GM19043 (cell line): ENCODE measurements around the gene DLX3.

Experiments used
- ATAC-seq: cut with Tn5 transposase; IDR thresholded peaks from one replicate; pipeline ENCODE4 v1.9.1; 2021; ENCODE audit warnings: low read depth; ENCODE audit not compliant: unreplicated experiment

DLX3 gene

DNA sequence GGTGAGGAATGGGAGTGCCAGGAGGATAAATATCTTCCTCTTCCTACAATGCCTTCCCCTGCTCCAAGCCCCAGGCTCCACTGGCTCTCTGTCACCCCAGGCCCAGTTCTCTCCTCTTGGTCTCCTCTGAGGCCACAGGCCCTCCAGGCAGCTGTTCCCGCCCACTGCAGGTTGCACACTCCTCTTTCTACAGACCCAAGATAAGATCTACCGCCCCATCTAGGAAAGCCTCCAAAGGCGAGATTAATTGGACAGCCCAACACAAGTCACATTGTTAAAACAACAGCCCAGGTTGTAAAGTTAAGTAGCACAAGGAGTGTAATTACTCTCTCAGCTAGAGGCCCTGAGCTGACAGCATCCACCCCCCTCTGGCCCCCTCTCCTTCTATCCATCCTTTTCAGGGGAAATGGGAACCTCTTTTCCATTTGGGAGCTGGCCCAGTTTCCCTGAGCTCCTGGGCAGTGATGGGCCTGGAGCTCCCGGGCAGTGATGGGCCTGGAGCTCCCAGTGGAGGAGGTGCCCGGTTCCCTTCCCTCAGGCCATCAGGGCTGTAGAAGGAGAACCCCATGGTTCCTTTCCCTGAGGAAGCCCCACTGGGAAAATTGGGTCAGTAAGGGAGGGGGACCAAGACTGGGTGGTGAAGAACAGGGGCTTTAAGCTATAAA lies 18.7 kb downstream of the DLX3 start:
- no peak for ATAC-seq

DNA sequence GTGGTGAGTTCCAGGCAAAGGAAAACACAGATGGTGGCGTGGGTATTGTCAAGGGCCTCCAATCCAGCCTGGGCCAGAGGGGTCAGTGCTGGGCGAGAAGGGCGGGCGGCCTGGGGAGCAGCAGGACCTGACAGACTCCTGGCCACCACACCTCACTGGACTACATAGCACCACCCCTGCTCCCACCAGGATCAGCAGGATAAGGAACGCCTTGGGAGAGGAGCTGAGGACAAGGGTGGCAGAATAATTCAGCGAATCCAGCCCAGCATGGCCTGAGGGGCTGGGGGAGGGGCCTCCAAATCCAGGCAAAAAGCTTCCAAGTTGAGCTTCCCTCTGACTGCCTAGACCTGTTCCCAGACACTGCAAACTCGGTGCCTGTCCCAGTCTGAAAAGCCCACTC lies 19.5 kb downstream of the DLX3 start:
- ATAC-seq = no peak

DNA sequence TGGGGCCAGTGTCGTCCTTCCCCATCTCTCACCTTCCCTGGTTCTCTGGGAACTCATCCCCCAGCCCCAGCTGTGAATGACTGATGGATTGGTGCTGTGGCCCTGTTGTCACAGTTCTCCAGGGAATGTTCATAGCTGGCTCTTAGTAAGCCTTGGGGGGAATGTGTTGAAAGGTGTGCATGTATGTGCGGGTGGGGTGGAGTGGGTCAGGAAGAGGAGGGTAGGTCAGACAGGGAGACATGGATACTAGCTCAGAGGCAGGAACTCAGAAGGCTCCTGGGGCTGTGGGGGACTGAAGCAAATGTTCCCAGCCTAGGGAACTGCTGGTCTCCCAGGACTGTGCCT lies 21.8 kb downstream of the DLX3 start:
- ATAC-seq = no peak

DNA sequence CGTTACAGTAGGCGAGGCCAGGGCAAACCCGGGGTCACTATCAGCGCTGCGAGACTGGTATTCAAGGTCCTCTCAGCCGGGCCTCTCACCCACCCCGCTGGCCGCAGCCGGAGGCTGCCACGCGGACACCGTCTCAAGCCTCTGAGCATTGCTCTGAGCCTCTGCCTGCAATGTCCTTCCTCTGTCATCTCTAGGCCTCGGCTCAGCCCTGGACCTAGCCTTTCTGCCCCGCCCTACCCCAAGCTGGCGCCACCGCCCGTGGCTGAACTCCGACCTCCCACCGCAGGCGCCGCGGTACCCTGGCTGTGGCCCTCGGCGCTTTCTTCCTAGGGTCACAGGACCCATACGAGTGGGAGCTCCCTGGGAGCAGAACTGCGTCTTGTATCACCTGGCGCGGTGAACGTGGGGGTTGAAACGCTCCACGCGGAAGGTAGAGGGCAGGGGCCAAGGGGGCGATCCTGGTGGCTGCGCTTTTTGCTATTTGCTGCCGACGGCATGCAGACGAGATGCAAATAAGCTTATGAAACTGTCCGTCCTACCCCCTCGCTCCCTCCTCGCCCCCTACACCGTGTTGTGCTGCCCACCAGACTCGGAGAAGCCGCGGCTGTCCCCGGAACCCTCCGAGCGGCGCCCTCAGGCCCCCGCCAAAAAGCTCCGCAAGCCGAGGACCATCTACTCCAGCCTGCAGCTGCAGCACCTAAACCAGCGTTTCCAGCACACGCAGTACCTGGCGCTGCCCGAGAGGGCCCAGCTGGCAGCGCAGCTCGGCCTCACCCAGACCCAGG lies 22.3 kb downstream of the DLX3 start:
- ATAC-seq = no peak

DNA sequence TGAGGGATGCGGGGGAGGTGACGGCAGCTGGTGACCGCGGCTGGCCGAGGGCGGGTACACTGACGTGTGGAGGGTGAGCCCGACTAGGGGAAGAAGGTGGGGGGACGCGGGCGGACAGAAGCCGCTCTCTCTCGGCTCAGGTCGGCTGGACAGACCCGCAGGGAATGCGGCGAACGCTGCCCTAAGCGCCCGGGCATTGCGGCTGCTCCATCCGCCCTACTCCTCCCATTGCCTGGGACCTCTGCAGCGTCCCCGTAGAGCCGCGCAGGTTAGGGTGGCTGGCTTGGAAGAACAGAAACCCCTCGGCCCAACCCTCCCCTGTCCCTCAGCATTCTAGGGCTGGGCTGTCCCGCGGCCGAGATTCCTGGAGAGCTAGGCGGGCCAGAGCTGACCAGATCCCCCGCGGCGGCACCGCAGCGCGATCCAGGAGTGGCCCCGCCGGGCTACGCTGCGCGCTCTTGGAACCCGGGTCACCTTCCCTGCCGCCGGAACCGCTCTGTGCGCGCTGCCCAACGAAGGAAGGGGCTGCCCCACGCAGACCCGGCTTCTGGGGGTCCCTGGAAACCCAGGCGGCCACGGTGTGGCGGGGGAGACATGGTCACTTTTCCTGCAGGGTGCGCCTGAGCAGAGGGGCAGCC lies 23.1 kb downstream of the DLX3 start:
- ATAC-seq = no peak

DNA sequence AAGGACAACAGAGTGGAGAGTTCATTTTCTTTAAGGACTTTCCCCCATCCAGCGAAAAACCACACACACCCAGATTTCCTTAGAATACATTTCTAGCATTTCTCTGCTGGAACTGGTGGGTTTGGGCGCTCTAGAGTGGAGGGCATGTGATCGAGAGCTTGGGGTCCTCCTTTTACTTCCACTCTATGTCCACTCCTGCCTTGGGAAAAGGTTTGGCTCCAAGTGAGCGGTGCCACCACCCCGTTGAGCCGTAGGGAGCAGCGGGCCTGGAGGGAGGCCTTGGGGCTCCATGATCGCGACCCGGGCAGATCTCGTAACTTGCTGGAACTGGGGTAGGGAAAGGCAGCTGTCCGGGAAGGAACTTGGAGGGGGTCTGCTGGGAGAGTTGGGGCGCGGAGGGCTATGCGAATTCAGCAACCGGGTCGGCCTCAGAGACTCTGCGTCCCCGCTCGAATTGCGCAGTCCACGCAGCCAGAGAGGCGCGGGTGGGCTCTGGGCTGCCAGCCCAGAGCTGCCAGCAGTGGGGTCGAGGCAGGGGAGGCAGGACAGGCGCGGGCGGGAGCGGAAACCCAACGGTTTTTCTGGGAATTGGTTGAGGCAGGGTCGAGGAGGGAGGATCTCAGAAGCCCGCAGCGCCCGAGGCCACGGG lies 23.7 kb downstream of the DLX3 start:
- ATAC-seq = no peak

DNA sequence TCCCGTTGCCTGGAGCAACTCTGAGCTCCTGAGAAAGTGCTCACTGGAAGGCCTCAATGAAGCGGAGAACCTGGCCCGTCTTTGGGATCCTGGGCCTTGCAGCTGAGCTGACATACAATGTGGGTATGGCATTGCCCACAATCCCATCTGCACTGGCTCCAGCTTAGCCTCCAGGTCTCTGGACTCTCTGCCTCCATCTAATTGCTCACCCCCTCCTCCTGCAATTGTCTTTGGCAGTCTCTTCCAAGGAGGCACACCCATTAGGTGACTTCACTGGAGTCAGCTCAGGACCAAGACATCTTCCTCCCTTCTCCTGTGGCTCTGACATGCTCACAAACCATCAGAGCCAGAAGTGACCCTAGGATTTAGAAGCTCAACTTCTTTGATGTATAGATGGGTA lies 24.5 kb downstream of the DLX3 start:
- ATAC-seq = no peak

DNA sequence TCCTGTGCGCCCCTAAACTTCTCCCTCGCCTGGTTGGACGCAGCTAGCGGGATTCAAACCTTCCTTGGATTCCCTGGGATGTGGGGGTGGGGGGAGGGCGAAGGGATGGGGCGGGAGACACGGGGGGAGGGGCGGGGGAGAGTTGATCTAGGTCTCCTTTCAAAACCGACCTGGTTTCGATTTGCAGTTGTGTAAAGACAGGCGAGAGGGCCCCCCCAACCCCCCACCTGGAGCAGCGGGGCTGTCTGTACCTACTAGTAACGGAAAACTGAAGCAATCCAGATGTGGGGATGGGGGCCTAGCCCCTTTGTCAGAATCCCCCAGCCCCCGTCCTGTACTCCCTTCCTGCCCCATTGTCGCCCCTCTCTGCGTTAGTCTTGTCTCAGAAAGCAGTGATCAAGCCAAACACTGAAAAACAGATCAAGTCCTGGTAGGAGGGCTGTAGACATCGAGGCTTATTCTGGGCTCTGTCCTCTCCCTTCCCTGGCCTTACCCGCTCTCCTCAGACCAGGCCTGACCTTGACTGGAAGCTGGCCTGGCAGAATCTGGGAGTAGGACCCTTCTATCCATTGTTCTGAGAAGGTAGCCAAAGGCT lies 25.1 kb downstream of the DLX3 start:
- ATAC-seq = no peak

DNA sequence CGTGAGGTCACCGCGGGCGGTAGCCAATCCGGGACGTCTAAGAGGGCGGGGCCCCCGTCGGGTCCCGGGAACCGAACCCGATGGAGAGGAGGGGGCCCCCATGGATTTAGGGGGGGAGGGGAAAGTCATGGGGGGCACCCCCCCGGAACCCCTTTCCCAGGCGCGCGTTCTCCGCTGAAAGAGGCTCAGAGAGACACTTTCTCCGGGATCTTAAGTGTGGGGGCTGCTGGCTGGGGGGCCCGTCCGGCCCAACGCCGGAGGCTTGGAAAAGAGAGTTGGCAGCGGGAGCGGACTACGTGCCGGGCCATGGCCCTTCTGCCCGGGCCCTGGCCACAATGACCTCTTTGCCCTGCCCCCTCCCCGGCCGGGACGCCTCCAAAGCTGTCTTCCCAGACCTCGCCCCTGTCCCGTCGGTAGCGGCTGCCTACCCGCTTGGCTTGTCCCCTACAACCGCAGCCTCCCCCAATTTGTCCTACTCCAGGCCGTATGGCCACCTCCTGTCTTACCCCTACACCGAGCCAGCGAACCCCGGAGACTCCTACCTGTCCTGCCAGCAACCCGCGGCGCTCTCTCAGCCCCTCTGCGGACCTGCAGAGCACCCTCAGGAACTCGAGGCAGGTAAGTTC lies 25.8 kb downstream of the DLX3 start, which contains the start of gene DLX4:
Gene DLX4 (plus strand): TSS at position 57 of the 626 bp plus-strand sequence. CDS start 279 bp downstream, at position 336.
- ATAC-seq = no peak

DNA sequence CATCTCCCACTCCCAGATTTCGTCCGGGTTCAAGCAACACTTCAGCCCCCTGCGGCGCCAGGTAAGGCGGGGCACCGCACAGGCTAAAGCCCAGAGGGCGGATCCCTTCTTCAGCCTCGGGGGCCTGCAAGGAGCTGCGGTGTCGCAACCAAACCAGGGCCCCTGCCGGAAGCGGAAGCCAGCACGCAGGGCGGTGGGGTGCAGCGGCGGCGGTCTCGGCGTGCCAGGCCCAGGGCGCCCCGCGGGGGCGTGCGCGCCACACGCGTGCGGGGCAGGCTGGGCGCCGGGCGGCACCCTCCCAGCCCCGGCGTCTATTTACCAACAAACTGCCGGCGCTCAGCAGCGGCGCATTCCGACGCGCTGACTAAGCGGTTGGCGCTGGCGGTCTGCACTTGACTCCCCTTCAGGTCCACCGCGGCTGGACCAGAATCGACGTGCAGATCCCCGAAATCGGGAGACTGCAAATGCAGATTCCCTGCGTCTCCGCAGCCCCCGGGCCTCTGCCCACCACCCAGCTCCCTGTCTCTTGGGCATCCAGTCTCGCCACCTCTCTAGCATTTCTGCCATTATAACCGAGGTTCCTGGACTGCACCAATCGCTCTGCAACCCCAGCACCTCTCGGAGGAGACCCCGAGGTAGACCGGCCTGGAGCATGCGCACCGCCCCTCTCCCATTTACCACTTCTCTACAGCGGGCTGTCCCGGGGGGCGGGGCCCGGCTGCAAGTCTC lies 26.5 kb downstream of the DLX3 start:
- ATAC-seq = no peak

DNA sequence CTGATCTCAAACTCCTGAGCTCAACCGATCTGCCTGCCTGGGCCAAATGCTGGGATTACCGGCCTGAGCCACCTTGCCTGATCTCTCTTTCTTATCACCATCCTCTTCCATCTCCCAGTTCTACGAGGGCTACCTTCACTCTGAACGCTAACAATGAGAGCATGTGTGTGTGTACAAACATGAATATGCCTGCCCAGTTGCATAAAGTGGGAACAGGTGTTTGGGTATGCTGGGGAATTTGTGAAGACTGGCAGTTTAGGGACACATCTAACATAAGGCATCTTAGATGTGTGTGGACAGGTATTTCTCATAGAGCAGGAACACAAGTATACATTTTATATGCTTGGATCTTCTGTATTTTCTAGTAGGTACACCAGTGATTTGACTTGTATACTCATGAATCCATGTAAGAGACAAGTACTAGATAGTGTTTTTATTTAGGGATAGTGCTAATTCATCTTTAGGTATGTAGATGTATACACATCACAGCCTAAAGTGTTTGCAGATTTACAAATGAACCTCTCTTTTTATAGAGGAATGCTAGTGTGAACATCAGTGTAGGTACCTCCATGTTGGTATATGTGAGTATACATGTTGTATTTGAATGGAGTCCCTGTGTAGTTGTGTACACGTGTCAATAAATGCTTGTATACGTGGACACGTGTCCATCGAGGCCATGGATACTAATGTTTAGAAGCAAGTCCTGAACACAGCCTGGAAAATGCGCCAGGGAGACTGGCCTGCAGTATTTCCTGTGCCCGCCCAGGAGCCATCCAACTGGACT lies 27.2 kb downstream of the DLX3 start:
- no peak for ATAC-seq

DNA sequence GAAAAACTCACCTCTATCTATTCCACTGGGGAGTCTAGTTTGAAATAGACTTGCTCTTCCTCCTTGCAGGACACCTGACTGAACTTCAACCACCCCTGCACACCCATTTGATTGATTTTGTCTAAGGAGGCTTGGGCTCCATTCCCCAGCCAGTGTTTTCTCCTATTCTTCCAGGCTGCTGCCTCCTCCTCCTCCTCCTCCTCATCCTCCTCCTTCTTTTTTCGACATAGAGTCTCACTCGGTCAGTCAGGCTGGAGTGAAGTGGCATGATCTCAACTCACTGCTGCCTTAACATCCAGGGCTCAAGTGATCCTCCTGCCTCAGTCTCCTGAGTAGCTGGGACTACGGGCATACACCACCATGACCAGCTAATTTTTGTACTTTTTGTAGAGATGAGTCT lies 27.8 kb downstream of the DLX3 start:
- ATAC-seq = no peak

DNA sequence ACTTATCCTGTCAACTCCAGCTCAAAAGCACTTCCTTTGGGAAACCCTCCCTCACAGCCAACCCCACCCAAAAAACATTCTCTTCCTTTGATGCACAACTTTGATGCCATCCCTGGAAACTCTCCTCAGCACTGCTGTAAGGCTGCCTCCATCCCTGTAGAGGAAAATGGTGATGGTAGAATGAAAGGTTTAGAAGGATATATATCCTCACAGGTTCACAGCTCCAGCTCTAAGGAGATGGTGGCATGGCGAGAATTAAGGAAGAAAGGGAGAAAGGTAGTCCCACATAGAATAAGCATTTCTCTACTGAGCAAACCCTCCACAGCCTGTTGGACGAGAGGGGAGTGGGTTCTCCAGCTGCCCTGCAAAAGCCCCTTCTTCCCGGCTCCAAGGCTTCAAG lies 28.3 kb downstream of the DLX3 start:
- no peak for ATAC-seq

DNA sequence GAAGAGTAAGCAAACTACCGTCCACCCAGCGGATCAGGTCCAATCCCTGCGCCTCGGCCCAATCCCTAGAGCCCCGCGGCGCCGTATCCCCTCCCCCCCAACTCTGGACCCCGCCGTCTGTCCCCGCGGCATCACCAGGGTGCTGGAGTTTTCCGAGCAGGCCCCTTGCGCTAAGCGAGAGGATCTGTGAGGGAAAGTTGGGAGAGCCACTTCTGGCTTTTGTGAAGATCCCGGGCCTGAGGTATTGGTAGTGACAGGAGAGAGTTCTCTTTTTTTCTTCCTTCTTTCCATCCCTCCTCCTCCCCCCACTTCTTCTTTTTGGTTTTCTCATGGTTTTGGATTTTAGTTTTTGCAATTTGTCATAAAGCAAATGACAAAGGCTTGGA lies 29.5 kb downstream of the DLX3 start:
- ATAC-seq = no peak

DNA sequence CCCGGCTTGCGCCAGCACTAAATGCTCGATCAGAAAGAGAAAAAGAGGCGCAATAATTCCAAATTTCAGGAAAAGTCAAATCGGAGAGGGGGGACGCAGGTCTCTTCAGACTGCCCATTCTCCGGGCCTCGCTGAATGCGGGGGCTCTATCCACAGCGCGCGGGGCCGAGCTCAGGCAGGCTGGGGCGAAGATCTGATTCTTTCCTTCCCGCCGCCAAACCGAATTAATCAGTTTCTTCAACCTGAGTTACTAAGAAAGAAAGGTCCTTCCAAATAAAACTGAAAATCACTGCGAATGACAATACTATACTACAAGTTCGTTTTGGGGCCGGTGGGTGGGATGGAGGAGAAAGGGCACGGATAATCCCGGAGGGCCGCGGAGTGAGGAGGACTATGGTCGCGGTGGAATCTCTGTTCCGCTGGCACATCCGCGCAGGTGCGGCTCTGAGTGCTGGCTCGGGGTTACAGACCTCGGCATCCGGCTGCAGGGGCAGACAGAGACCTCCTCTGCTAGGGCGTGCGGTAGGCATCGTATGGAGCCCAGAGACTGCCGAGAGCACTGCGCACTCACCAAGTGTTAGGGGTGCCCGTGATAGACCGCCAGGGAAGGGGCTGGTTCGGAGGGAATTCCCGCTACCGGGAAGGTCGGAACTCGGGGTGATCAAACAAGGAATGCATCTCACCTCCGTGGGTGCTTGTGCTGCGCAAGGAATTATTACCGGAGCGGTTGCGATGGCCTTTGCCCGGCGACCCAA lies 30.1 kb downstream of the DLX3 start:
- no peak for ATAC-seq

DNA sequence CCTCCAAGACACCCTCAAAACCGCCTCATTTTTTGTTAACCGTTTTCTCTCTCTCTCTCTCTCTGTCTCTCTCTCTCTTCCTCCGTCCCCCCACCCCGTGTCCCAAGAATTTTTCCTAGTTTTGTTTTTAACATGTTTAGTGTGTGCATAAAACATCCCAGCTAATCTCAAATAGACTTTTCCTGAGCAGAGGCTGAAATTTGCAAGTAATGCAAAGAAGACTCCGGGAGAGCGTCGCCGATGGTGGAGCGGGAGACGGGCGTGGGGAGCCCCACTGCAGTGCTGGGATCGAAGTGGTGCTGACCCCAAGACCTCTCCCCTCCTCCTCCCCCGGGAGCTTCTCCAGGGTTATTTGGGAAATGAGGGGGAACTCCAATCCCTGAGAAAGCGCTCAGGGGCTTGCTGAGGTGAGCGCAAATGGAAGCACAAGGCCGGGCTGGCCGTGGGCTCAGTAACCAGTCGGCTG lies 30.7 kb downstream of the DLX3 start:
- no peak for ATAC-seq

DNA sequence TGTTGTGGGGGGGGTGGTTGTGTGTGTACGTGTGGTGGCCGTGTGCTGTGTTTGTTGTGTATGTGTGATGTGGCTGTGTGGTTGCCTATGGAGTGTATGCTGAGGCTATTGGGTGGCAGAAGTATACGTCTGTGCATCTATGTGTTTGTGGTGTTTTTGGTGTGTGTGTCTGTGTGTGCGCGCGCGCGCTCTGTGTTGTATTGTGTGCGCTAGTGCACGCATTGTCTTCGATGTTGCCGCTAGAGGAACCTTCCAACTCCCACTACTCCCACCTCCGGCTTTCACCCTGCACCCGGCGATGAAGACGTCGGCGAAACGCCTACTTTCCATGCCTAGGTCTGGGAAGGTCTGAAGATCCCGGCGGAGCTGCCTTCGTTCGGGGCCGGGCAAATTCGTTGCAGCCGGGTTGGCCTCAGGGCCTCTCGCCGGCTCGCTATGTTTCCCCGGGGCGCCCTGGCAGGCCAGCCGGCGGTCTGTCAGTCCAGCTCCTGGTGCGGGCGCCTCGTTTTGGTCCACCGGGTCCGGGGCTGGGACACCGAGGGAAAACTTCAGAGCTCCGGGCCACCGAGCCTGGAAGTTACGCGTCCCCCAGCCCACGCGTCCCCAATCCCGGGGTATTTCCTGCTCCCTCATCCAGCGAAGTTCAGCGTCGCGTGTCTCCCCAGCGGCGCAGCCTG lies 31.3 kb downstream of the DLX3 start:
- ATAC-seq = no peak

DNA sequence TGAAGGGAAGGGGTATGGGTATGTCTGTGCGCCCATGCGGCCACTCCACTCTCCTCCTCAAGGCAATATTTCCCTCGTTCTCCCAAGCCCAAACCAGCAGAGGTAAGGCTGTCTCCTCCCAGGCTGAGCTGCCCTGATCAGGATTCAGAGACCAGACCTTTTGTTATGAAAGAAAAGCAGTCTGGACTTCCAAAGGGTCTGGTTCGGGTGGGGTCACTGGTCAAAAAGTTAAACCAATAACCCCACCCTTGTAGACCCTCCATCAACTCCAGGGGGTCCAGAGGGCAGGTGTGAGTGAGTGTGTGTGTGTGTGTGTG lies 31.8 kb downstream of the DLX3 start:
- no peak for ATAC-seq
